GM21528 (cell line): Measurements from ENCODE around the gene LRRC56.
"Not testable (repeated sequence)": the region's sequence is repeated elsewhere in the genome, so short reads cannot be mapped to it uniquely, and the experiment has no call there.

Experiments used
- ATAC-seq: cut with Tn5 transposase; IDR thresholded peaks from one replicate; pipeline ENCODE4 v1.9.1; 2021; ENCODE audit warnings: mild to moderate bottlenecking, moderate library complexity; ENCODE audit not compliant: unreplicated experiment, low FRiP score

LRRC56 gene

DNA sequence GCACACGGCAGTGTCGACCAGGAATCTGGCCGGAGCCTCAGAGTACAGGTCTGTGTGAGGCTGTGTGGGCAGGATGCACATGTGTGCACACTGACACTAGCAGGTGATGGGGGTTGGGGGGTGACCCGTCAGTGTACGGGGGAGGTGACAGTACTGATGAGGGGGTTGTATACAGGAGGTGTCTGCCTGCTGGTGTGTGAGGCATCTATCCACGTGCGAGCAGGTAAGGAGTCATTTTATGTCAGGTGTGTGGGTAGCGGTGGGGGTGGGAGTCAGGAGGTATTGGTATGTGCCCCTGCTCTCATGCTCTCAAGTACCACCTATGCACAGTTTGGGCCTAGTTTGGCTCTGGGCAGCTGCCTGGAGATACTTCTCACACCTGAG lies 34.5 kb downstream of the LRRC56 start:
- no peak for ATAC-seq

GRCh38 chr11:573146-573759 lies 35.9 kb downstream of the LRRC56 start:
- no peak for ATAC-seq

GRCh38 chr11:574031-574570 lies 36.8 kb downstream of the LRRC56 start:
- not testable (repeated sequence) for ATAC-seq

DNA sequence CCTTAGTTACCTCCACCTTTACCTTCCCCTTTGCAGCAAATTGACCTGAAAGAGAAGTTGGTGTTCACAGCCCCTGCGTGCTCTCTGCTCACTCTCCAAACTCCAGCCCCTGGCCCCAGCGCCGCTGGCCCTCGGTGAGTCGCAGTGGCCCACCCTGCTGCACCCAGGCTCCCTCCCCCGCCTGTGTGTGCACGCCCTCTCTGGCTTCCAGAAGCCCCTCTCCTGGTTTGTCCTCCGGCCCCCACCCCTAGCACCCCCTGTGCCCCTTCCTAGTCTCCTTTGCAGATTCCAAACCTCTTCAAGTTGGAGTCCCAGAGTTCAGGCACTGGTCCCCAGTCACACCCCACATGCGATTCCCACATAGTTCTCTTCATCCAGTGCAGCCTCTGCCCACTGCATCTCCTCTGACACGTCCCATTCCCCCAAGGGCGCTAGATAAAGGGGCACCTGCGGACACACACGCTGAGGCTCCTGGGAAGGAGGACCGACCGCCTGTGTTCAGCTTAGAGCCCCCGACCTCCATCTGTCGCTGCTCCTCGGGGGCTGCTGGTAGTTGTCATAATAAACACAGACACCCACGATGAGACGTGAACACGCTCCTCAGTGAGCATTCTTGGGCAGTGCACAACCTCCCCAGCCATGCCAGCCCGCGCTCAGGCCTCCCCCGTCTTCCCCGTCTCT lies 37.4 kb downstream of the LRRC56 start:
- peak; percentile 2 for ATAC-seq

- ATAC-seq, result peak; percentile 30
These were observed 38.1 kb downstream of the LRRC56 start for GRCh38 chr11:575313-575995.

GRCh38 chr11:575996-576768 lies 38.9 kb downstream of the LRRC56 start, which contains the start of gene PHRF1:
TSS of gene PHRF1 (plus strand) at chr11:576470. CDS start at chr11:581513, 5,043 bp downstream.
- peak; percentile 81 for ATAC-seq

DNA sequence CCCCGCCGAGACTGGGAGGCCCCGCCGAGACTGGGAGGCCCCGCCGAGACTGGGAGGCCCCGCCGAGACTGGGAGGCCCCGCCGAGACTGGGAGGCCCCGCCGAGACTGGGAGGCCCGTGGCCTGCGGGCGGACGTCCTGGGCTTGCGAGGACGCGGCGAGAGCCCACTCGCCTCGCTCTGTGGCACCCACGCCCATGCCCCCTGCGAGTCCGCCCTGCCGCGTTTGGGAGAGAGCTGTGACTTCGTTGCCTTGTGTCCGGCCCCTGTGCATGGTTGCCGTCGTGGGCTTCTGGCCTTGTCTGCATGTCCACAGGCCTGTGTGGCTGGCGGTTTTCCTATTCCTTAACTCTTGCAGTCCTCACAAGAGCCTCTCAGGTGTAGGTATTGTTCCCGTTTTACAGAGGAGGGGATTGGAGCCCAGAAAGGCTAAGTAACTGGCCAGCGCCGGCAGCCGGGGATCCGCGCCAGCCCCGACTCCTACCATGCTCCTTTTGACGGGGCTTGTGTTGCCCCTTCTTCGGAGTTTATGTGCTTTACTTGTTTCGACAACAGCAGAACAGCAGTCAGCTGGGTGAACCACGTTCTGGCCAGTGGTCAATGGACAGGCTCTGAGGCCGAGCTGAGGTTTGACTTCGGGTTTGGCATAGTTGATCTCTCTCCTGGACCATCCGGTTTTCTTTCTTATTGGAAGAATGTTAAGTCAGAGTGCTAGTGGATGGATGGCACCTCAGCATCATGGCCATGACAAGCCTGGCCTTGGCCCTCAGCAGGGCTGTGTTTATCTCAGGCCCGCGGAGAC lies 39.7 kb downstream of the LRRC56 start:
- no peak for ATAC-seq

DNA sequence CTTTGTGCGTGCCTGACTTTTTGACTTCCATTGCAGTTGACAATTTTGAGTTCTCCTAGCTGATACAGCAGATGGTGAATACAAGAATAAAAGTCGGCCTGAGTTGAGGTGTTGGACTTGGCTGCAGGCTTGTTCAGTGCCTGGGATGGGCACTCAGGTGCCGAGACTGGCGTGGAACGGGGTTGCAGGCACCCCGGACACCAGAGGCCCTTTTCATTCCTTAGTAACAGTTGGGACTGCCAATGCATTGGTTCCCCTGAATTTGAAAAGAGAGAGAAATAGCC lies 40.2 kb downstream of the LRRC56 start:
- no peak for ATAC-seq

GRCh38 chr11:578276-579035 lies 41.1 kb downstream of the LRRC56 start:
- ATAC-seq, result no peak

GRCh38 chr11:579830-580601 lies 42.7 kb downstream of the LRRC56 start:
- no peak for ATAC-seq

DNA sequence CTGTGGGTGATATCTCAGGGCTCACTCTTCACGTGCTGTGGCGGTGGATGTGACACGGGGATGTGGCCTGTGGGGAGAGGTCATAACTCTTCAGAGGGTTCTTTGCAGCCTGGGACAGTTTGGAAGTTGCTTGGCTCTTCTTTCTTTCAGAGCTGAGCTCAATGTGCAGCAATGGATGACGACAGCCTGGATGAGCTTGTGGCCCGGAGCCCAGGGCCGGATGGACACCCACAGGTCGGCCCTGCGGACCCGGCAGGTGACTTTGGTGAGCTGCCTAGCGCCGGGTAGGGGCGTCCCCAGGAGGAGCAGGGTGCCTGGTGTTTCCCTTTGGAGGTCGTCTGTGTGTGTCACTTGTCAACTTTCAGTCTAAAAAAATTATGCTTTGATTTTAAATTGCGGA lies 44.0 kb downstream of the LRRC56 start:
- no peak for ATAC-seq

GRCh38 chr11:581752-582151 lies 44.4 kb downstream of the LRRC56 start:
- no peak for ATAC-seq

GRCh38 chr11:584287-584686 lies 47.0 kb downstream of the LRRC56 start:
- no peak for ATAC-seq

- ATAC-seq, result no peak
These were observed 49.3 kb downstream of the LRRC56 start for GRCh38 chr11:586376-587316.

DNA sequence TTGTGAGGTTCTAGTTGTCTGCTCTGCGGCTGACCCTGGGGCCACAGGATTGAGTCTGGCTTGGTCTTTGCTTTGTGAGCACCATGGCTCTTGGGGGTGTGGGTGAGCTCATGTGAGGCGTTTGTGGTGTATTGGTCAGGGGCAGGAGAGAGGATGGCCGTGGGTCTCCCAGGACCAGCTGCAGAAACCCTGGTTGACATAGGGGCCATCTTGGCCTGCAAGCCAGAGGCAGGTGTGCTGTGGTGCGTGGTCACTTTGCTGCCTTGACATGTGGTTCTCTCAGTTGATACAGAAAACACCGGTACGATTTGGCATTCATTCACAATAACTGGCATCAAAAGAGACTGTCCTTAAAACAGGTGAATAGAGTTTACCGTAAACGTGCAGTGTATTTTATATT lies 50.2 kb downstream of the LRRC56 start:
- no peak for ATAC-seq

- no peak for ATAC-seq
These were observed 50.7 kb downstream of the LRRC56 start for GRCh38 chr11:587978-588380.

- no peak for ATAC-seq
These were observed 52.5 kb downstream of the LRRC56 start for GRCh38 chr11:589798-590197.

- ATAC-seq, result no peak
These were observed 53.7 kb downstream of the LRRC56 start for GRCh38 chr11:590997-591396.
